GM12864 (cell line): ENCODE data around the gene NLRC4.

Experiments
- DNase-seq: peaks from one replicate; pipeline ENCODE4 v3.0.0-alpha.2; 2011; ENCODE audit warnings: low read depth
- H3K4me3 ChIP-seq: 2 replicates; pipeline ENCODE4 v1.5.1; 2011; ENCODE audit warnings: mild to moderate bottlenecking, low read depth, low read length, control low read depth
- TF ChIP-seq, protein P1 (sequence below): IDR thresholded peaks from 2 replicates; pipeline ENCODE4 v1.5.1; 2011; ENCODE audit warnings: low read depth, mild to moderate bottlenecking, moderate library complexity, low read length, control low read depth, inconsistent platforms; ENCODE audit errors: missing control alignments

Gene NLRC4

DNA sequence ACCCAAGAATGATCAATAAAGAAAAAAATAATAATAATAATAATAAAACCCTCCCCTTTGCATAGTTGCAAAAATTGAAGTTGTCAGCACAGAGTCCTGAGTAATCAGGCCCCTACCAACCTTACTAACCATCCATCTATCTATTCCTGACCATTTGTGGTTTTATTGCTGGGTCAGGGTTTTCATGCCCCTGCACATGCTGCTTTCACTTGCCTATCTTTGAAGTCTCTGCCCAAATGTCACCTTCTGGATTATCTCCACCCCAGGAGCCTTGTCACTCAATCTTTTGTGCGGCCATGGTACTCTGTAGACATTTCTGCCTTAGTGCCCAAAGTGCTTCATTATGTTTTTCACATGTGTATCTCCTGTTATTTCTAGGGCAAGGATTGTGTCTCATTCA lies 63.9 kb downstream of the NLRC4 start:
- TF ChIP-seq, protein P1, sequence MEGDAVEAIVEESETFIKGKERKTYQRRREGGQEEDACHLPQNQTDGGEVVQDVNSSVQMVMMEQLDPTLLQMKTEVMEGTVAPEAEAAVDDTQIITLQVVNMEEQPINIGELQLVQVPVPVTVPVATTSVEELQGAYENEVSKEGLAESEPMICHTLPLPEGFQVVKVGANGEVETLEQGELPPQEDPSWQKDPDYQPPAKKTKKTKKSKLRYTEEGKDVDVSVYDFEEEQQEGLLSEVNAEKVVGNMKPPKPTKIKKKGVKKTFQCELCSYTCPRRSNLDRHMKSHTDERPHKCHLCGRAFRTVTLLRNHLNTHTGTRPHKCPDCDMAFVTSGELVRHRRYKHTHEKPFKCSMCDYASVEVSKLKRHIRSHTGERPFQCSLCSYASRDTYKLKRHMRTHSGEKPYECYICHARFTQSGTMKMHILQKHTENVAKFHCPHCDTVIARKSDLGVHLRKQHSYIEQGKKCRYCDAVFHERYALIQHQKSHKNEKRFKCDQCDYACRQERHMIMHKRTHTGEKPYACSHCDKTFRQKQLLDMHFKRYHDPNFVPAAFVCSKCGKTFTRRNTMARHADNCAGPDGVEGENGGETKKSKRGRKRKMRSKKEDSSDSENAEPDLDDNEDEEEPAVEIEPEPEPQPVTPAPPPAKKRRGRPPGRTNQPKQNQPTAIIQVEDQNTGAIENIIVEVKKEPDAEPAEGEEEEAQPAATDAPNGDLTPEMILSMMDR: no peak
- DNase-seq: no peak
- H3K4me3 ChIP-seq: no peak overlapping the region

DNA sequence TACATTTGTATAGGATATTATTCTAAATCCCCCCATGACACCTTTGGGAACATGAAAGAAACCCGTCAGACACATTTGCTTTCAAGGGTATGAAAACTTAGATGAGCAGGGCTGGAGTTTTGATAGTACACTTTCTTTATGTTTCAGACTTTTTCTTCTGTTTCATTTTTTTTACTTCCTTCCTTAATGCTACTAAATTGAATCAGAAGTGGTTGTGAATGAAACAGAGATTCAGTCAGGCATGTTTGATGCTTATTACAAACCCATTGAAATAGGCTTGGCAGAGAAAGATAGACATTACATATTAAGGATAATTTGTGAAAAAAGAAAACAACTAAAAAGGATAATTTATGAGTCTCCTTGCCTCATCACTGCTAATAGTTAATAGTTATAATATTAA lies 72.3 kb downstream of the NLRC4 start:
- no peak overlapping the region for H3K4me3 ChIP-seq
- no peak for DNase-seq
- TF ChIP-seq, protein P1: no peak

DNA sequence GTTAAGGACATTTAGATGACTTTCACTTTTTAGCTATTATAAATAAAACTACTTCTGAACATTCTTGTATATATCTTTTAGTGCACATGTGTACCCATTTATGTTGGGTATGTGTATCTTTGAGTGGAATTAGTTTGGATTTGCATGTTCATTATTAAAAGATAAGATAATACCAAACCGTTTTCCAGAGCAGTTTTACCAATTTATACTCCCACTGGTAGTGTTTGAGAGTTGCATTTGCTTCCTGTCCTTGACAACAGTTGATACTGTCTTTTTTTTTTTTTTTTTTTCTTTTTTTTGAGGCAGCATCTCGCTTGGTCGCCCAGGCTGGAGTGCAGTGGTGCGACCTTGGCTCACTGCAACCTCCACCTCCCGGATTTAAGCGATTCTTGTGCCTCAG lies 75.7 kb downstream of the NLRC4 start:
- TF ChIP-seq, protein P1: no peak
- H3K4me3 ChIP-seq: no peak overlapping the region
- no peak for DNase-seq

DNA sequence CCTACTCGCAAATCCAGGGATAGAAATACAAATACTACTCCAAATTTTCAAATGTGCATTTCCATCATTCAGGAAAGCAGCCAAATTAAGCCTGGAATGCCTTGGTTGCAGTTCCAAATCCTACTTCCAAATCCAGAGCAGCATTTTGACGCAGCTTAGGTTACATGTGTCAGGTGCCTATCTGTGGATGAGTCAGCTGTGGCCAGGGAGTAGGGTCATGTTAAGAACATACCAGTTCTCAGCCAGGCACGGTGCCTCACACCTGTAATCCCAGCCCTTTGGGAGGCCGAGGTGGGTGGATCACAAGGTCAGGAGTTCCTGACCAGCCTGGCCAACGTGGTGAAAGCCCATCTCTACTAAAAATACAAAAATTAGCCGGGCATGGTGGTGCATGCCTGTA lies 82.0 kb downstream of the NLRC4 start:
- DNase-seq: no peak
- no peak overlapping the region for H3K4me3 ChIP-seq
- TF ChIP-seq, protein P1: no peak
